Esophagus muscularis mucosa (tissue), 3 donors: ENCODE measurements around the gene SULF2.

ENCODE experiments used
- CTCF ChIP-seq, 3 experiments: fragments of 200-600 bp in 2 of 3; fragments of 450-650 bp in 1 of 3; sonication (generic) in 2 of 3; IDR thresholded peaks; one replicate each; pipeline ENCODE4 v1.5.1; 2017 to 2019; ENCODE audit warnings: antibody characterized with exemption in 3 of 3, mild to moderate bottlenecking in 2 of 3, moderate library complexity in 1 of 3
- POLR2A ChIP-seq: fragments of 450-650 bp; IDR thresholded peaks from one replicate; pipeline ENCODE4 v1.6.1; 2017; ENCODE audit warnings: antibody characterized with exemption, moderate library complexity, mild to moderate bottlenecking, low read depth

DNA sequence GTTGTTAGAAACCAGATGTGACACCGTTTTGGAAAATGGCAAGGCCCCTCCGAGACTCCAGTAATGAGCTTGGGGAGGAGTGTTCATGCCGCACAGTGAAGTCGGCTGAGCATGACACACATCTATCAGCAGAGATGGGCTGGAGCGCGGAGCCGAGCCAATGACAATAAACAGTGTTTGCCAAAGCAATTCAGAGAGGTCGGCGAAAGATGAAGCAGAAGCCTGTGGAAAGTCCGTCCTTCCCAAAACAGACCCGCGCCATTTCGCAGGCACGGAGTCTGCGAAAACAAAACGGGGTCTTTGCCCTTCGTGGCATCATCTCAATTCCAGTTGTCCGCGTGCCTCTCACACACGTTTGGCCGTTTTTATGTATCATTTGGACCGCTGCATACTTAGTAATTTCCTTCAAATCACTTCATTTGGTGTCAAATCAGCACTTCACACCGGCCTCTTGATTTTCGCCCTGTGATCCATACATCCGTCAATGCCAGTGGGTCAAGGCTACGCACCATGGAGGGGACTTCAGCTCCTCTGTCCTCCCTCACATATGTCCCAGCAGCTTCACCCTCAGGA is 71.3 kb downstream of the SULF2 start:
- TF ChIP-seq CTCF (IDR thresholded peaks at IDR 0.05) (no peak), POLR2A (no peak)
